GM18519 (cell line): Measurements from ENCODE around the gene MAN2A1.

Source experiments
- ATAC-seq: cut with Tn5 transposase; IDR thresholded peaks from one replicate; pipeline ENCODE4 v1.9.1; 2021; ENCODE audit warnings: mild to moderate bottlenecking, moderate library complexity; ENCODE audit not compliant: unreplicated experiment, low FRiP score

Gene MAN2A1

GRCh38 chr5:109689740-109690241 lies at the start of gene MAN2A1:
MAN2A1 (plus strand) TSS chr5:109689927; CDS start chr5:109690418, 491 bp downstream.
- peak; percentile 31 for ATAC-seq

- no peak for ATAC-seq
Measured at GRCh38 chr5:109640976-109641375, 48.8 kb upstream of the MAN2A1 start.

DNA sequence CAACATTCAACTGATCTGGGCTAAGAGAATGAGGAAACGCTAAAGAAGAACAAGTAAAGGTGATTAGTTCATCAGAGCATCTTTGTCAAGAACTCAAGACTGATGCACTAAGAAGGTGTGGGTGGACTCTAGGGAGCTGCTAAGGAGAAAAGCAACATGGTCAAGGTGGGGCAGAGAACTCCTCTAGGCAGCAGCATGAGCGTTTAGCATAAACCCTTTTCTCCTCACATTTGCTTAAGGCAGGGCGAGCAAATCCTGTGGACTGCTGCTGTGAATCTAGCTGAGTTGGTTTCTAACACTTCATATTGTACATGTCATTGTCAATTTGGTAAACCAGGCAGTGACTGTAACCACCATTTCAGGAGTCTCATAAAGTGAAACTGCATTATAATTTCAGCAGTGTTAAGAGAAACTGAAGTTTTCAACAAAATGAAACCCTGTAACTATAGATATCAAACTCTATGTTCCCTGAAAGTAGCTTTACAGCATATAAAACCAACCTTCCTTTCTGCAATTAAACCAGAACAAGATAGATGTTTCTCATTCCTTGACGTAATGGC lies 45.9 kb upstream of the MAN2A1 start:
- ATAC-seq = no peak

- ATAC-seq = no peak
Measured at GRCh38 chr5:109644829-109645228, 44.9 kb upstream of the MAN2A1 start.

DNA sequence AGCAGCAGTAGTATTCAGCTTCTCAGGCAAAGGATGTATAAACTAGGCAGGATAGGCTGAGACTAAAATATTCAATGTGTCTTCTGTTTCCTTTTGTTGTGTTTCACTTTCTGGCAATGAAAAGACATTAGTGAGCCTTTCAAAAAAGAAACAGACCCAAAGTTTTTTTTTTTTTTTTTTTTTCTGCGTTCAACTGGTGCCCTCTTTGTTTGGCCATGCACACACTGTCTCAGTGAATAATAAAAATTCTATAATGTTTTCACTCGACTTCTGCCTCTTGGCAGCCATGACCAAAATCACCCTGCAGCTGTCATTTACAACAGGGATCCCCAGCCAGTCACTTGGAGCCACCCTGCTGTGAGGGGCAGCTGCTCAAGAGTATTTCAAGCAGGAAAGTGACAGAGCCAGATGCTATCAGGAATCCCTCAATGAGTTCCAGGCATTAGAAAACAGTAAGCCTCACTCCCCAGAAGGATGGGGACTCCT lies 44.0 kb upstream of the MAN2A1 start:
- ATAC-seq = no peak

DNA sequence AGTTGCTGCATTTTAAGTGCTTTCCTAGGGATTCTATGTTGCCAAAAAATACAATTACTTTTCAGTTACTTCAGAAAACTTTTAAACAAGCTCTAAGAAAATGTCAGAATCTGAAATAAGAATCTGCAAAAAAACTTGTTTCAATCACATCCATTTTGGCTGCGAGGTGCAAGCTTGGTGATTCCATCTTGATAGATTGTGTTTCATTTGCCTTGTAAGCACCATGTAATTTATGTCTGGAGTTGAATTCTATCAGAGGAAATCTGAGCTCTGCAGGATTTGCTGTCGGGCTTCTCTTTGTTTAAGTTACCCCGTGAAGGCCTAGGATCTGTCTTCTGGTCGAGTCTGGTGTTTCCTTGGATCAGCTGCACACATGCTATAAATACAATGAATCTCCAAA lies 40.4 kb upstream of the MAN2A1 start:
- ATAC-seq = no peak

DNA sequence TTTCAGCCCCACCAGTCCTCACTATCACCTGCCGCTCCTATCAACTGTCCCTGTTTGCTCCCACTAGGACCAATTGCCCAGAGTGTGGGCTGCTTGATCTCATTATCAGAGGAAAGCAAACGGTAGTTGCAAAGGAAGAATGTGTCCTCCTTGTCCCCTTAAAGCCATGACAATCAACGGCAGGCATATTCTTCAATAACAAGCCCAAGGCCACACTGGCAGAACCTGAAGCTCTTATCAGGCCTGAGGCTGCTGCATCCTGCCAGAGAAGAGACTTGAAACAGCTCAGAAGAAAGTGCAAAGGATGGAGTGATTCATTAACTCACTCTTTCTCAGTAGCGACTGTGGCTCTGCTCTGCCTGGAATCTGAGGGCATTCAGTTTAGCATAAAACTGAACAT lies 39.2 kb upstream of the MAN2A1 start:
- ATAC-seq = no peak

DNA sequence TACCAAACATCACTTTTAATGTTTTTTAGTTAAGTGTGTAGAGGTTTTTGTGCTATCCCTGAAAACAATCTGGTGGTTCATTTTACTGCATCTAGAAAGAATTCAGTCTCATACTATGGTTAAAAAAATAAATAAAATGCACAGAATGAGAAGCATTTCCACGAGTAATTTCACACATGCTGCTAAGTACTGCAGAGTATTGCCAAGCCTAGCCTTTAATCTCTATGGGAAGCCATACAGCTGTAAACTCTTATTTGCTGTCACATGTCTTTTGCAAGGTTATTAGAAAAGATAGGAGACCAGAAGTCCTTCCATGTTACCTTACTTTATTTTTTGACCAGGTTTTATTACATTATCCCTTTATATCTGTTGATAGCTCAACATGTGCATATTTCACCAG lies 37.6 kb upstream of the MAN2A1 start:
- no peak for ATAC-seq

DNA sequence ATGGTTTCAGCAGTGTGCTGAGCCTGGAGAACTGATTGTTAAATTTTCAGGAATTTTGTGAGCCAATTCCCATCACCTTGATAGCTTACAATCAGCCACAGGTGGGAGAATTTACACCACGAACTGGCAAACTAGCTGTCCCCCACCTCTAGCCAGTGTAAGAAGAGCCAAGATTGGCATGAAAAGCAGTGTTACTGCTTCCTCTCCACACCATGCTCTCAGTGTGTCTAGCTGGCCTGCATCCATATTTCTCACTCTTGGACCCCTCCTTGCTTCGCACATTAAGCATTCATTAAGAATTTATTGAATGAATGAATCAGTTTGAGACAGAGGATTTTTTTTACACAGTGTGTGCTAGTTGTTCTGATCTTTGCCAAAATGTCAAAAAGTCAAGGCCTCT lies 36.7 kb upstream of the MAN2A1 start:
- ATAC-seq = no peak

- no peak for ATAC-seq
Measured at GRCh38 chr5:109653561-109654239, 36.0 kb upstream of the MAN2A1 start.

DNA sequence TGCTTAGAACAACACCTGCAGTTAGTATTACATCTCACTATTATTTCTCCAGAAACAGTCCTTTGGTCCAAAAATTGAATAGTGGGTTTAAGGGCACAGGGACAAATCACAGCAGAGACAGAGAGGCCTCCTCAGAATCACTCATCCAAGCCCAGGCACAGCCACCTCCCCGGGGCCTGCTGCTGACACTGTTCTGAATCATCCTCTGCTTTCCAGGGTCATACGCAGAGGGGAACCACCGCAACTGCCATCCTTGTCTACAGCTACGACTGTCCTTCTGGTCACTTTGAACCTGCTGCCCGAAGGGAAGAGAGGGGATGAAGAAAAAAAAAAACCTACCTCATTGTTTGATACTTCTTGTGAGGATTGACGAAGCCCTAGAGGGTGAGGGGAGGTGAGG lies 35.3 kb upstream of the MAN2A1 start:
- ATAC-seq = no peak

- no peak for ATAC-seq
Measured at GRCh38 chr5:109655841-109656240, 33.9 kb upstream of the MAN2A1 start.

GRCh38 chr5:109656829-109657228 lies 32.9 kb upstream of the MAN2A1 start:
- no peak for ATAC-seq

DNA sequence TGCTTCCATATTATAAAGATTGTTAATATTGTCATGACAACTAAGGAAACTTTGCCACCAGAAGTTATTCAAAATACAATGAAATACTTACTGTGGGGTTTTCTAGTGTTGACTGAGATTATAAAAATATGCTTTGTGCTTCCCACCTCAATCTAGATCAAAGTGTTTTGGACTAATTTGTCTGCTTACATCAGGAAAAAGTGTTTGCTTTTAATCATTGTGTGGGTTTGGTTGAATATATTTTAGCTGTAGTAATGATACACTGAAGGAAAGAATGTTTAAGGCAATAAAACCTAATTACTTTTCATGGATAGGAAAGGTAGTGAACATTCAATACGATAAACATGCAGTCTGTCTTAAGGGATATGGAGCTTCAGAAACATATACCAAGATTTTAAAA lies 29.8 kb upstream of the MAN2A1 start:
- ATAC-seq = no peak

GRCh38 chr5:109660301-109660700 lies 29.4 kb upstream of the MAN2A1 start:
- no peak for ATAC-seq

DNA sequence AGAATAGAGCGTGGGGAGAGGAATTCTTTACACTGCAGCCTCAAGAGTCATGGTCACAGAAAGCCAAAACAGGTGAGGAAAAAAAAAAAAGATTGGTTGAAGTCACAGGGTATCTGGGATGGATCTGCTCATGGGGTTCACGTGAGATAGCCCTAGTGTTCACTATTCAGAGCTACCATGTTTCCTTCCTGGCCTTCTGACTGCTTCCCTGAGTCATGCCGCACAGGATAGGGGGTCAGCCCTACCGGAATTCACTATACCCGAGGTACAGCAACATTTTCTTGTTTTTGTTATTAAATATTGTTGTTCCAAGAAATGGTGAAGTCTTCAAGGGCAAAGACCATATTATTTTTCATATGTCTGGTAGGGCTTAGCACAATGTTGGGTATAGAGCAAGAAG lies 21.5 kb upstream of the MAN2A1 start:
- no peak for ATAC-seq

DNA sequence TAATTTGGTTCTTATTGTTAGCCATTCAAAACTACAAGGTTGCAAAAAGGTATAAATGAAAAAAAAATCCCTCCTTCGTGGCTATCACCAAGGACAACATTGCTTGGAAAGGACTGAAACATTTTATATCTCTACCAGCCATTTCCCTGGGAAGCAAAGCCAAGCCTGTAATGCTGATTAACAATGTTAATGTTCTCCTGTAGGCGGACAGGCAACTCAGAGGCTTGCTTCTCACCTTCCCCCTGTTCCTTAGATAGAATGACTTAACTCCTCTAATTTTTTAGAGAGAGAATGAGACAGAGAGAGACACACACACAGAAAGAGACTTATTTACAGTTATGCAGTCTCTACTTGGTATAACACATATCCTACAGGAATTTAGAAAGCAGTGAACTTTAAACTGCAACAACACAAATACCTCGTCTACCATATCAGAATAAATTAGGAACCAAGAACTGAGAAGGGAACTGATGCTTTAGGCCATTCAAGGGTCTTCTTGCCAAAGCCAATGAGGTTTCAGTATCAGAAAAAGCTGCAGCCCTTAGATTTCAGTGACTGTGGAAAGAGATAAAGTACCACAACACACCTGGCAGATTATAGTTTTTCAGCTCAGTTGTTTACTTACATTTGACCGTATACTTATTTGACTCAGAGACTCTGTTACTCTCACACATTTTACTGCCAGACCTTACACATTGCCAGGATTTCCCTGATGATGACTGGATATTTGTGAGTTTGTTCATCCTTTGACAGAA lies 20.9 kb upstream of the MAN2A1 start:
- ATAC-seq = no peak

DNA sequence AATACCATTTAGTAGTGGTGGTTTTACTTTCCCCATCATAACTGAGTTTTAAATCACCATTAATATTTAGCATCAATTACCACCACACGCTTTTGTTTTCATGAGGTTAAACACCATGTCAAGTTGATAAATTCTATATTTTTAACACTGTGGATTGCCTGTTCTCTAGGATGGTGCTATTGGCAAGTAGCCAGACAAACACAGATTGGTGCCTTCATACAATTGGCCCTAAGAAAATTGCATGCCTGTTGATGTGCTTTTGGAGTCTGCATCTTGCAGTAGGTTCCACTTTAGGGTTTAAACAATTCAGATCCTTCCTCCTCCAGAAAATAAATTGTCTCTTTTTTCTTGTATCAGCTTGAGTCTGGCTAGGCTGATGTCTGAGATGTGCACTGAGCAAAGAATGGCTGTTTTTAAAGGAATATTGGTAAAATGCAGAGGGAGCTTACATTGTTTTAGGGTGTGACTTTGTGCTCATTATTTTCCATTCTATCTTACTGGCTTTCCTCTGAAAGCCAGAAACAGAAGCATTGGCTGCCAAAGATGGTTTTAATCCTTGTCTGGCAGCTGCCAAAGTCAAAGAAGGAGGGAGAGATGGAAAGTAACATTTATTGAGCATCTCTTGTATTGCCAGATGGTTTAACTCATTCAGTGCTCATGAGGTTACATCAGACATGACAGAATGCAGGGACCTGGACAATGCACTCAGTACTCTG lies 19.6 kb upstream of the MAN2A1 start:
- no peak for ATAC-seq

DNA sequence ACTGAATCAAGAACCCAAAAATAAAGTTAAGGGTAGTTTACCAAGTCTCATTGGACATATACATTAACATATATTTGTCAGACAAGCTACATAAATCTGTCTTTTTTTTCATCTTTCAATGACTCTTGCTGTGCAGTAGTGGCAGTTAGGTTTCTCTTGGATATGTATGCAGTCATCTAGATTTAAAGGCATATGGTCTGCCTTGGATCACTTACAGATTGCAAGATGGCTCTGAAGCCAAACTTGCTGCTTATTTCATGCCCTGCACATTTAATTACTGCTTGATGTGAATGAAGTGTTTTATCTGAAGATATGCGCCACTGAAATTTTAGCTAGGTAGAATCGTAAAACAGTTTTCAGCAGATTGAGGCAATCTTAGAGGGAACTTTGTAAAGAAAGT lies 18.6 kb upstream of the MAN2A1 start:
- no peak for ATAC-seq

DNA sequence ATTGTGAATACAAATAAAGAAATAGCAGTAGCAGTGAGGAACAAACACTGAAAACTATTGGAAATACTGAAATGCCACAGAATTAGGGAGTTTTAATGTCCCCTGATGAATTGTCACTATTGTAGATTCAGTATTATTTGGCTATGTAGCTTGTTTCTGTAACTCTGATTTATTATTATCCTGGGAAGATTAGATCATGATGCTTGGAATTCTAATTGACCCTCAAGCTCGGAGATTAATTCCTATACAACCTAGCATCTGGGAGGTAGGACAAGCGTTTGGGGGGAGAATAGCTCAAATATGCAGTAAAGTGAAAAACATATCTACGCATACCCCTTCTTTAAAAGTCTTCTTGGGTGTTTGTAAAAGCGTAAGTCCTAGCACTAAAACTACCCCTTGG lies 15.1 kb upstream of the MAN2A1 start:
- ATAC-seq = no peak

DNA sequence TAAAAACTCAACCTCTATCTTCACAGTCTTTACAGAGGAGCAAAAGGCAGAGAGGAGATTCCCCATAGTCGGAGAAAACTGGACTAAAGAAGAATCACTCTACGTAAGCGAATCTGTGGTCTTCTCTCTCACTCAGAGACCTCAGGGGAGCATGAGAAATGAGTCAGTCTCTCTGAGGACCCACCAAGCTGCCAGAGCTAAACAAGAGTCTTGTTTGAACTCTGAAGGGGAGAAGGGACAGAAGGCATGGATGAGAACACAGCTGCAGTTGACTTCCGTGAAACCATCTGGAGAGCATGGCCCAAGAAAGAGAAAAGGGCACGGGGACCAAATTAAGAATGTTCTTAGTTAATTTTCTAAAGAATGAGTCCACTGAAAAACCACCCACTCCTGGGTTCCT lies 12.8 kb upstream of the MAN2A1 start:
- no peak for ATAC-seq
